Liver (tissue), 9 donors: ENCODE results near the gene INA. TPM values are rescaled to one million over a fixed set of nuclear protein-coding genes. Genes with fewer than 3 reads are reported as not detected.

ENCODE experiments used
- DNase-seq: peaks from one replicate; pipeline ENCODE4 v3.0.0-alpha.2; 2017; ENCODE audit warnings: low spot score
- H3K27ac ChIP-seq, 2 donors: one replicate each; pipeline ENCODE4 v1.7.0; 2013; ENCODE audit warnings: inconsistent platforms in 2 of 2, low read length in 2 of 2, control low read depth in 1 of 2, low read depth in 1 of 2, mild to moderate bottlenecking in 1 of 2
- H3K27me3 ChIP-seq, 4 donors: one replicate each; pipeline versions ENCODE4 v1.6.1 to v1.7.0; 2013; ENCODE audit warnings: low read length in 3 of 4, inconsistent platforms in 1 of 4, mild to moderate bottlenecking in 1 of 4, moderate library complexity in 1 of 4; ENCODE audit not compliant: control insufficient read depth in 4 of 4, insufficient read depth in 4 of 4
- H3K36me3 ChIP-seq, 4 donors: one replicate each; pipeline versions ENCODE4 v1.6.1 to v1.7.0; 2013; ENCODE audit warnings: low read length in 3 of 4, mild to moderate bottlenecking in 3 of 4, low read depth in 1 of 4, moderate library complexity in 1 of 4; ENCODE audit not compliant: control insufficient read depth in 4 of 4, insufficient read depth in 3 of 4
- H3K4me1 ChIP-seq, 4 donors: one replicate each; pipeline versions ENCODE4 v1.6.1 to v1.7.0; 2013; ENCODE audit warnings: low read length in 3 of 4, mild to moderate bottlenecking in 3 of 4, moderate library complexity in 1 of 4; ENCODE audit not compliant: control insufficient read depth in 4 of 4, insufficient read depth in 4 of 4
- H3K4me3 ChIP-seq, 3 donors: one replicate each; pipeline versions ENCODE4 v1.6.1 to v1.7.0; 2013; ENCODE audit warnings: low read length in 3 of 3, control low read depth in 1 of 3, low read depth in 1 of 3, mild to moderate bottlenecking in 1 of 3
- H3K9ac ChIP-seq, 2 donors: one replicate each; pipeline ENCODE4 v1.7.0; 2013; ENCODE audit warnings: low read length in 2 of 2, mild to moderate bottlenecking in 2 of 2, moderate library complexity in 2 of 2, control low read depth in 1 of 2, low read depth in 1 of 2
- H3K9me3 ChIP-seq, 4 donors: one replicate each; pipeline versions ENCODE4 v1.6.1 to v1.7.0; 2013; ENCODE audit warnings: low read length in 3 of 4; ENCODE audit not compliant: control insufficient read depth in 4 of 4
- ATF3 ChIP-seq: IDR thresholded peaks from 2 replicates; pipeline ENCODE4 v1.6.1; 2016; ENCODE audit warnings: antibody characterized with exemption
- CTCF ChIP-seq: fragments of 150-350 bp; IDR thresholded peaks from 2 replicates; pipeline ENCODE4 v1.5.1; 2017; ENCODE audit warnings: improper control_type of control experiment, low read depth, low read length; ENCODE audit not compliant: missing input control
- EGR1 ChIP-seq, 2 donors: IDR thresholded peaks; 2 replicates each; pipeline ENCODE4 v1.6.1; 2016 to 2018; ENCODE audit warnings: antibody characterized with exemption in 2 of 2, low read depth in 2 of 2
- FOXA1 ChIP-seq: IDR thresholded peaks from 2 replicates; pipeline ENCODE4 v1.6.1; 2016; ENCODE audit warnings: antibody characterized with exemption
- FOXA2 ChIP-seq: IDR thresholded peaks from 2 replicates; pipeline ENCODE4 v1.6.1; 2016; ENCODE audit warnings: antibody characterized with exemption
- GABPA ChIP-seq, 2 donors: IDR thresholded peaks in 1 of 2; conservative IDR thresholded peaks in 1 of 2; 2 replicates each; pipeline ENCODE4 v1.6.1; 2016; ENCODE audit warnings: antibody characterized with exemption in 2 of 2, mild to moderate bottlenecking in 1 of 2, moderate library complexity in 1 of 2
- HNF4A ChIP-seq, 2 donors: conservative IDR thresholded peaks; 2 replicates each; pipeline ENCODE4 v1.6.1; 2016; ENCODE audit warnings: antibody characterized with exemption in 2 of 2, mild to moderate bottlenecking in 2 of 2
- HNF4G ChIP-seq: IDR thresholded peaks from 2 replicates; pipeline ENCODE4 v1.6.1; 2016; ENCODE audit warnings: antibody characterized with exemption
- JUND ChIP-seq, 2 donors: IDR thresholded peaks; 2 replicates each; pipeline ENCODE4 v1.6.1; 2016; ENCODE audit warnings: antibody characterized with exemption in 2 of 2
- MAX ChIP-seq: IDR thresholded peaks from 2 replicates; pipeline ENCODE4 v1.6.1; 2016; ENCODE audit warnings: antibody characterized with exemption
- NR2F2 ChIP-seq: IDR thresholded peaks from 2 replicates; pipeline ENCODE4 v1.6.1; 2016; ENCODE audit warnings: antibody characterized with exemption
- RAD21 ChIP-seq, 2 donors: IDR thresholded peaks; 2 replicates each; pipeline ENCODE4 v1.6.1; 2016; ENCODE audit warnings: antibody characterized with exemption in 2 of 2, mild to moderate bottlenecking in 2 of 2
- RXRA ChIP-seq, 2 donors: IDR thresholded peaks; 2 replicates each; pipeline ENCODE4 v1.6.1; 2017 to 2018; ENCODE audit warnings: antibody characterized with exemption in 2 of 2, mild to moderate bottlenecking in 1 of 2
- SP1 ChIP-seq: IDR thresholded peaks from 2 replicates; pipeline ENCODE4 v1.6.1; 2018; ENCODE audit warnings: antibody characterized with exemption, mild to moderate bottlenecking
- TAF1 ChIP-seq: conservative IDR thresholded peaks from 2 replicates; pipeline ENCODE4 v1.6.1; 2016; ENCODE audit warnings: antibody characterized with exemption, mild to moderate bottlenecking
- YY1 ChIP-seq: IDR thresholded peaks from 2 replicates; pipeline ENCODE4 v1.6.1; 2016; ENCODE audit warnings: antibody characterized with exemption, mild to moderate bottlenecking
- ZBTB33 ChIP-seq: IDR thresholded peaks from 2 replicates; pipeline ENCODE4 v1.6.1; 2016; ENCODE audit warnings: antibody characterized with exemption
- WGBS: extraction: QIAGEN DNeasy Blood & Tissue Kit; methylation state at CpG from one replicate; pipeline ENCODE4 v1.1.7; 2013; 5-methylcytosine and 5-hydroxymethylcytosine counted together
- polyA plus RNA-seq, 2 donors: library from polyadenylated mRNA; stranded (reverse) in 1 of 2; unstranded in 1 of 2; fragments of 200-250 nt in 1 of 2; fragments of >200 nt in 1 of 2; fragmentation: Nextera tagmentation in 1 of 2; extraction: Ambion mirVana in 1 of 2; gene quantifications; one replicate each; pipeline versions ENCODE4 v1.2.1 to v1.2.3, GENCODE V29; 2013 to 2015
- total RNA-seq, 2 donors: library from RNA; depleted of rRNA; stranded (reverse); fragments of >200 nt; gene quantifications; one replicate each; pipeline ENCODE4 v1.2.3, GENCODE V29; 2014
- donor health status: healthy.
- donor health status: healthy.
- donor health status: healthy.
- donor health status: healthy.
- donor health status: healthy.

INA gene
- total and polyA plus RNA-seq, 4 donors, result not detected

- no peak for DNase-seq
- H3K36me3 ChIP-seq, result no peaks in the 10 kb centered on the region
- no peak overlapping the region for H3K9ac ChIP-seq
- TF ChIP-seq FOXA1 (no peak), FOXA2 (no peak), ZBTB33 (no peak), RAD21 (IDR thresholded peaks at IDR 0.05) (no peak), CTCF (no peak), JUND (IDR thresholded peaks at IDR 0.05) (no peak), EGR1 (IDR thresholded peaks at IDR 0.05; ENCODE audit: low read depth in 2 of 2) (no peak), YY1 (no peak), TAF1 (no peak), GABPA (IDR thresholded peaks at IDR 0.05 in 1 of 2, conservative IDR thresholded peaks at IDR 0.05 in 1 of 2) (no peak), HNF4G (no peak), SP1 (no peak), NR2F2 (no peak), ATF3 (no peak), HNF4A (conservative IDR thresholded peaks at IDR 0.05) (no peak), MAX (no peak), RXRA (IDR thresholded peaks at IDR 0.05) (no peak)
- H3K27ac ChIP-seq, result no peak overlapping the region
- no peaks in the 10 kb centered on the region for H3K9me3 ChIP-seq
- H3K4me1 ChIP-seq, result no peaks in the 10 kb centered on the region
- H3K27me3 ChIP-seq, result no peaks in the 10 kb centered on the region
- 70% methylated on average over 3 of the region's 3 CpGs for WGBS
- no peak overlapping the region for H3K4me3 ChIP-seq
These were observed 44.7 kb upstream of the INA start for GRCh38 chr10:103232131-103232673.

- Histone ChIP-seq H3K4me3 (no peak overlapping the region), H3K4me1 (no peaks in the 10 kb centered on the region), H3K36me3 (no peaks in the 10 kb centered on the region), H3K27ac (no peak overlapping the region), H3K27me3 (no peaks in the 10 kb centered on the region), H3K9ac (no peak overlapping the region), H3K9me3 (no peaks in the 10 kb centered on the region)
- no peak for TF ChIP-seq TAF1
- TF ChIP-seq HNF4G, result no peak
- TF ChIP-seq EGR1 (IDR thresholded peaks at IDR 0.05; ENCODE audit: low read depth in 2 of 2), result no peak
- TF ChIP-seq RAD21 (IDR thresholded peaks at IDR 0.05), result no peak
- TF ChIP-seq RXRA (IDR thresholded peaks at IDR 0.05), result no peak
- no peak for TF ChIP-seq NR2F2
- TF ChIP-seq HNF4A (conservative IDR thresholded peaks at IDR 0.05), result no peak
- DNase-seq, result no peak
- 85% methylated on average over 7 of the region's 7 CpGs for WGBS
These were observed 44.0 kb upstream of the INA start for GRCh38 chr10:103232772-103233488.
